B cell (primary cell): Measurements from ENCODE around the gene POLR2F. TPM values are rescaled to one million over a fixed set of nuclear protein-coding genes. Genes with fewer than 3 reads are reported as not detected.

Source experiments
- ATAC-seq: fragments of 200-7000 bp; cut with Tn5 transposase; one replicate; pipeline ENCODE4 v1.10.0; 2021; ENCODE audit warnings: low read depth, mild to moderate bottlenecking, moderate number of reproducible peaks, moderate library complexity
- CTCF ChIA-PET: fragments of 350-600 bp; sonication (Branson Sonifier 250); formaldehyde crosslinking; loops from one replicate; lab custom pipeline; 2021; ENCODE audit warnings: antibody characterized with exemption, inconsistent platforms; lab: Charles Lee
- POLR2A ChIA-PET: fragments of 350-600 bp; sonication (Branson Sonifier 250); formaldehyde crosslinking; loops from one replicate; lab custom pipeline; 2021; ENCODE audit warnings: antibody characterized with exemption; lab: Charles Lee
- DNase-seq: peaks from one replicate; pipeline ENCODE4 v3.0.0; 2013
- H2AFZ ChIP-seq: 2 replicates; pipeline ENCODE4 v1.6.1; 2012; ENCODE audit warnings: mild to moderate bottlenecking, low read depth, low read length; ENCODE audit not compliant: insufficient read depth, poor library complexity, severe bottlenecking
- H3K27ac ChIP-seq, 2 donors: 1 replicate in 1 of 2; 2 replicates in 1 of 2; pipeline ENCODE4 v1.5.1; 2012 to 2013; ENCODE audit warnings: low read length in 2 of 2, mild to moderate bottlenecking in 2 of 2, moderate library complexity in 1 of 2
- H3K27me3 ChIP-seq, 4 experiments: fragments of 200-600 bp in 1 of 4; sonication (generic) in 1 of 4; replicated peaks in 1 of 4; 1 replicate in 2 of 4; 2 replicates in 2 of 4; pipeline versions ENCODE4 v1.6.1 to v1.7.0; 2013 to 2016; ENCODE audit warnings: low read length in 3 of 4, mild to moderate bottlenecking in 2 of 4, mixed read lengths in 1 of 4, moderate library complexity in 1 of 4; ENCODE audit not compliant: insufficient read depth in 4 of 4, control insufficient read depth in 3 of 4; ENCODE audit errors: control extremely low read depth in 1 of 4
- H3K36me3 ChIP-seq, 2 experiments: replicated peaks in 1 of 2; 1 replicate in 1 of 2; 2 replicates in 1 of 2; pipeline versions ENCODE4 v1.6.1 to v1.7.1; 2013; ENCODE audit warnings: low read length in 1 of 2; ENCODE audit not compliant: insufficient read depth in 2 of 2, control insufficient read depth in 1 of 2; ENCODE audit errors: control extremely low read depth in 1 of 2, extremely low read depth in 1 of 2
- H3K4me1 ChIP-seq, 2 donors: fragments of 200-600 bp in 1 of 2; sonication (generic) in 1 of 2; 1 replicate in 1 of 2; 2 replicates in 1 of 2; pipeline versions ENCODE4 v1.5.1 to v1.6.1; 2013 to 2017; ENCODE audit warnings: low read length in 2 of 2; ENCODE audit not compliant: control insufficient read depth in 2 of 2, insufficient read depth in 2 of 2
- H3K4me2 ChIP-seq: replicated peaks from 2 replicates; pipeline ENCODE3; 2012; ENCODE audit warnings: mild to moderate bottlenecking, low read depth, low read length; ENCODE audit not compliant: poor library complexity, severe bottlenecking
- H3K4me3 ChIP-seq, 5 experiments: fragments of 200-600 bp in 1 of 5; sonication (generic) in 1 of 5; 1 replicate in 3 of 5; 2 replicates in 2 of 5; pipeline versions ENCODE4 v1.5.1 to v1.7.0; 2011 to 2016; ENCODE audit warnings: low read length in 4 of 5, mild to moderate bottlenecking in 4 of 5, low read depth in 2 of 5, control low read depth in 1 of 5, moderate library complexity in 1 of 5; ENCODE audit not compliant: insufficient read depth in 1 of 5; ENCODE audit errors: control extremely low read depth in 1 of 5, extremely low read depth in 1 of 5
- H3K79me2 ChIP-seq: fragments of 200-600 bp; sonication (generic); one replicate; pipeline ENCODE4 v1.6.0; 2016; ENCODE audit warnings: low read length; ENCODE audit not compliant: control insufficient read depth, insufficient read depth
- H3K9ac ChIP-seq: fragments of 200-600 bp; sonication (generic); 2 replicates; pipeline ENCODE4 v1.6.1; 2017; ENCODE audit warnings: mild to moderate bottlenecking, low read length, moderate library complexity
- H3K9me3 ChIP-seq, 3 donors: one replicate each; pipeline versions ENCODE4 v1.6.1 to v1.7.1; 2013; ENCODE audit warnings: low read length in 2 of 3; ENCODE audit not compliant: control insufficient read depth in 2 of 3, insufficient read depth in 1 of 3; ENCODE audit errors: control extremely low read depth in 1 of 3
- H4K20me1 ChIP-seq: 2 replicates; pipeline ENCODE4 v1.6.0; 2012; ENCODE audit warnings: mild to moderate bottlenecking, low read length; ENCODE audit not compliant: insufficient read depth, control insufficient read depth, poor library complexity, severe bottlenecking
- H3K27ac Mint-ChIP-seq: one replicate; pipeline ENCODE4 v1.8.0; 2021; ENCODE audit warnings: mixed read lengths
- H3K27me3 Mint-ChIP-seq: one replicate; pipeline ENCODE4 v1.8.0; 2021; ENCODE audit warnings: mixed read lengths
- H3K4me1 Mint-ChIP-seq: one replicate; pipeline ENCODE4 v1.8.0; 2021; ENCODE audit warnings: mixed read lengths
- H3K4me3 Mint-ChIP-seq: one replicate; pipeline ENCODE4 v1.8.0; 2021; ENCODE audit warnings: mixed read lengths
- H3K9me3 Mint-ChIP-seq: one replicate; pipeline ENCODE4 v1.8.0; 2022; ENCODE audit warnings: mixed read lengths; ENCODE audit not compliant: insufficient read depth
- CTCF ChIP-seq: fragments of 200-600 bp; IDR thresholded peaks from one replicate; pipeline ENCODE4 v1.8.0; 2022; ENCODE audit warnings: antibody characterized with exemption, mild to moderate bottlenecking
- EZH2 ChIP-seq: IDR thresholded peaks from 2 replicates; pipeline ENCODE4 v1.6.1; 2012; ENCODE audit warnings: borderline replicate concordance, low read depth, mild to moderate bottlenecking, moderate library complexity, low read length; ENCODE audit not compliant: insufficient read depth, poor library complexity, severe bottlenecking
- WGBS: methylation state at CpG from one replicate; pipeline ENCODE4 v1.1.5; 2013; ENCODE audit warnings: missing lambda C conversion rate; ENCODE audit not compliant: insufficient coverage; 5-methylcytosine and 5-hydroxymethylcytosine counted together
- intact Hi-C: fragments of 100-400 bp; cut with micrococcal nuclease; formaldehyde crosslinking; loops from one replicate; pipeline ENCODE4 v1.10.0; 2022
- polyA plus RNA-seq: library from polyadenylated mRNA; depleted of rRNA; stranded (reverse); fragments of >200 nt; gene quantifications from 2 replicates; pipeline ENCODE4 v1.2.3, GENCODE V29; 2012
- total RNA-seq, 2 donors: library from RNA; stranded (reverse); fragments of 120-200 nt in 1 of 2; gene quantifications; 1 replicate in 1 of 2; 2 replicates in 1 of 2; pipeline versions ENCODE4 v1.2.3 to v1.2.4, GENCODE V29; 2013 to 2022

The POLR2F gene
- total and polyA plus RNA-seq, 2 donors (not counting 1 experiment from before 2014, with no cell fraction given): 41.8 to 49.6 TPM

GRCh38 chr22:37996515-37997246, 43.2 kb downstream of the POLR2F start:
- ChIA-PET CTCF (interaction anchor here (0.7 kb wide), 1 partner anchor 524 kb away, joined by 4 read pairs; no protein-coding TSS in a partner anchor), POLR2A (no interaction called here)
- Histone ChIP-seq H3K4me2 (peak overlapping the region; percentile 65), H3K36me3 (no peaks in the 10 kb centered on the region), H3K9ac (peak overlapping the region; percentile 35), H3K4me1 (peaks cover 18 to 33% of the 10 kb centered on the region in 2 donors), H3K27ac (peak overlapping the region; percentile 26 to 48), H4K20me1 (no peaks in the 10 kb centered on the region), H2AFZ (peak overlapping the region; percentile 38), H3K9me3 (no peaks in the 10 kb centered on the region), H3K4me3 (no peak overlapping the region), H3K27me3 (no peaks in the 10 kb centered on the region), H3K79me2 (no peaks in the 10 kb centered on the region)
- no peak for TF ChIP-seq EZH2
- TF ChIP-seq CTCF: no peak
- no peak for ATAC-seq
- Mint-ChIP-seq H3K4me1 (peaks cover 33% of the 10 kb centered on the region), H3K27me3 (no peaks in the 10 kb centered on the region), H3K4me3 (peak overlapping the region; percentile 15), H3K9me3 (no peaks in the 10 kb centered on the region), H3K27ac (peak overlapping the region; percentile 71)
- intact Hi-C loops: no loop called here
- 44% methylated on average over 3 of the region's 8 CpGs for WGBS
- no peak for DNase-seq

- no peaks in the 10 kb centered on the region for H3K9me3 Mint-ChIP-seq
- no peak overlapping the region for H3K4me3 Mint-ChIP-seq
- Histone ChIP-seq H3K4me3 (no peak overlapping the region), H3K27ac (no peak overlapping the region), H3K79me2 (no peaks in the 10 kb centered on the region), H3K9me3 (no peaks in the 10 kb centered on the region), H3K36me3 (no peaks in the 10 kb centered on the region), H3K9ac (no peak overlapping the region), H4K20me1 (no peaks in the 10 kb centered on the region), H3K4me2 (no peak overlapping the region), H2AFZ (no peak overlapping the region), H3K27me3 (no peaks in the 10 kb centered on the region), H3K4me1 (peaks cover 18 to 27% of the 10 kb centered on the region in 2 donors)
- ATAC-seq: no peak
- peaks cover 33% of the 10 kb centered on the region for H3K4me1 Mint-ChIP-seq
- CTCF ChIA-PET: no interaction called here
- no peak for TF ChIP-seq EZH2
- no peak for TF ChIP-seq CTCF
- POLR2A ChIA-PET: no interaction called here
- intact Hi-C loops: no loop called here
- no peaks in the 10 kb centered on the region for H3K27me3 Mint-ChIP-seq
- no peak overlapping the region for H3K27ac Mint-ChIP-seq
- WGBS: 93% methylated on average over 5 of the region's 7 CpGs
- no peak for DNase-seq
Observed at GRCh38 chr22:37998543-37998942, 45.0 kb downstream of the POLR2F start.
